GM18951 (cell line): ENCODE results near the gene EXOC3L4.
"Not testable (repeated sequence)": the region's sequence is repeated elsewhere in the genome, so short reads cannot be mapped to it uniquely, and the experiment has no call there.

ENCODE experiments used
- POLR2A ChIP-seq: IDR thresholded peaks from 4 replicates; pipeline ENCODE4 v1.6.1; 2011; ENCODE audit warnings: mild to moderate bottlenecking; ENCODE audit not compliant: insufficient read length, insufficient read depth; ENCODE audit errors: extremely low read depth
- in situ Hi-C: fragments of 300-500 bp; cut with MboI; formaldehyde crosslinking; loops from one replicate; pipeline ENCODE4 v1.12.0; 2022; ENCODE audit warnings: low sequenced_read_pairs, mixed read lengths, inconsistent platforms; ENCODE audit not compliant: unreplicated experiment

Gene EXOC3L4

GRCh38 chr14:103118018-103118662 lies 23.6 kb downstream of the EXOC3L4 start:
- no peak for TF ChIP-seq POLR2A
- in situ Hi-C loops, result no loop called here

- in situ Hi-C loops, result no loop called here
- TF ChIP-seq POLR2A, result no peak
These were observed 24.3 kb downstream of the EXOC3L4 start for GRCh38 chr14:103118663-103119404.

GRCh38 chr14:103119527-103119926 lies 25.0 kb downstream of the EXOC3L4 start:
- in situ Hi-C loops, result not testable (repeated sequence)

GRCh38 chr14:103121121-103121845 lies 26.8 kb downstream of the EXOC3L4 start:
- TF ChIP-seq POLR2A, result no peak
- in situ Hi-C loops, result no loop called here

- in situ Hi-C loops, result no loop called here
- no peak for TF ChIP-seq POLR2A
These were observed 27.5 kb downstream of the EXOC3L4 start for GRCh38 chr14:103121846-103122584.

- TF ChIP-seq POLR2A, result no peak
- in situ Hi-C loops, result no loop called here
These were observed 28.0 kb downstream of the EXOC3L4 start for GRCh38 chr14:103122585-103122946.

GRCh38 chr14:103122947-103123633 lies 28.6 kb downstream of the EXOC3L4 start, which contains the start of gene TNFAIP2:
TNFAIP2 (plus strand) TSS chr14:103123461; CDS start chr14:103126458, 2,997 bp downstream.
- in situ Hi-C loops, result no loop called here
- TF ChIP-seq POLR2A, result peak; percentile 66

GRCh38 chr14:103123634-103124500 lies 29.3 kb downstream of the EXOC3L4 start:
- no peak for TF ChIP-seq POLR2A
- in situ Hi-C loops, result no loop called here

GRCh38 chr14:103124501-103125001 lies 30.0 kb downstream of the EXOC3L4 start:
- in situ Hi-C loops, result no loop called here
- no peak for TF ChIP-seq POLR2A

- in situ Hi-C loops, result no loop called here
- TF ChIP-seq POLR2A, result no peak
These were observed 30.9 kb downstream of the EXOC3L4 start for GRCh38 chr14:103125098-103126070.
